HG02970 (cell line): Measurements from ENCODE around the gene FAM181A.

Experiments used
- ATAC-seq: cut with Tn5 transposase; IDR thresholded peaks from one replicate; pipeline ENCODE4 v1.9.1; 2021; ENCODE audit warnings: mild to moderate bottlenecking, moderate library complexity, moderate number of reproducible peaks; ENCODE audit not compliant: unreplicated experiment, low FRiP score

FAM181A gene

DNA sequence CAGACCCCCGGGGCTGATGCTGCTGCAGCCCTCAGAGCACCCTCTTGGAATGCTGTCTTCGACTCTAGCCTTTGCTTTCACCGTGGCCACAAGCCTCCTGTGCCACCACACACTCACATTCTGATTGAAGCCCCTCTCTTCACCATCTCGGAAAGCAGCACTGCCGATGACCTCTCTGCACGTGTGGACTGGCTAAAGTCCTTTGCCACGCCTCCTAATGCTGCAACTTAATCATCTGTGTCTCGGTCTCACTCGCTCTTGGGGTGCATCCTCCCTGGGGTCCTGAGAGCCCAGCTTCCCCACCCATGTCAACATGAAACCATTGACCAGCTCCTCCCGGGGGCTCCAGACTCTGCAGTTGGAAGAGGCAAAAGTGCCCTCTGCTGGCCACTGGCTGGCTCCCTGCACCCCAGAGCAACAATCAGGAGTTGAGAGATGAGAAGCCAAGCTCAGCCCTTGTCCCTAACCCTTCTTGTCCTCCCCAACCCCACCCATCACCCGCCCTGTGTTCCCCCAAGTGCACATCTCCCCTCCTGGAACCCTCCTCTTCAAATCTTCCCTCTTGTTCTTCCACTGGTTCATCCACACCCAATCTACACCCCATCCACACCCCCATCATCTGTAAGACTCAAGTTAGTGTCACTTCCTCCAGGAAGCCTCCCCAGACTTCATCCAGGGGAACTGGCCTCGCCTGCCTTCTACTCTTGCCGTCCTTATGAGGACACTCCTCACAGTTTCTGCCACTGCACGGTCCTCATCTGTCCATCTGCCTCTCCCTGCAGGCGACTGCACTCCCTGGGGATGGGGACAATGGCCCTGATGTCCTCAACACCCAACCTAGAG lies 23.6 kb upstream of the FAM181A start:
- no peak for ATAC-seq

DNA sequence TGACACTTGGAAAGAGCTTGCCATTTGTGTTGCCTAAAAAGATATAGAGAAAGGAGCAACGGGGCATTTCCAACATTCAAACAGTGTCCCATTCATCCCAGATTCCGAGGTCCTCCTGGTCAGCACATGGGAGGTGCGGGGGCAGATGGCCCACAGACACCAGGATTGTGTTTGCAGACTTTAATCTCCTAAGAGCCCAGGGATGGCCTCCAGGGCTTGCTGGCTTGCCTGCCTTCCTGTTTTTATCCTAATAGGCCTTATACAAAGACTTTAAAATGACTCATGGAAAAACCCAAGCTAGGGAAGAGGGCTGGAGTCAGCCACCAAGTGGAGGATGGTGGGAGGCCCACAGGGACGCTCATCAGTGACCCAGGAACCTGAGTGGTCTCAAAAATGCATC lies 21.5 kb upstream of the FAM181A start:
- ATAC-seq: no peak

DNA sequence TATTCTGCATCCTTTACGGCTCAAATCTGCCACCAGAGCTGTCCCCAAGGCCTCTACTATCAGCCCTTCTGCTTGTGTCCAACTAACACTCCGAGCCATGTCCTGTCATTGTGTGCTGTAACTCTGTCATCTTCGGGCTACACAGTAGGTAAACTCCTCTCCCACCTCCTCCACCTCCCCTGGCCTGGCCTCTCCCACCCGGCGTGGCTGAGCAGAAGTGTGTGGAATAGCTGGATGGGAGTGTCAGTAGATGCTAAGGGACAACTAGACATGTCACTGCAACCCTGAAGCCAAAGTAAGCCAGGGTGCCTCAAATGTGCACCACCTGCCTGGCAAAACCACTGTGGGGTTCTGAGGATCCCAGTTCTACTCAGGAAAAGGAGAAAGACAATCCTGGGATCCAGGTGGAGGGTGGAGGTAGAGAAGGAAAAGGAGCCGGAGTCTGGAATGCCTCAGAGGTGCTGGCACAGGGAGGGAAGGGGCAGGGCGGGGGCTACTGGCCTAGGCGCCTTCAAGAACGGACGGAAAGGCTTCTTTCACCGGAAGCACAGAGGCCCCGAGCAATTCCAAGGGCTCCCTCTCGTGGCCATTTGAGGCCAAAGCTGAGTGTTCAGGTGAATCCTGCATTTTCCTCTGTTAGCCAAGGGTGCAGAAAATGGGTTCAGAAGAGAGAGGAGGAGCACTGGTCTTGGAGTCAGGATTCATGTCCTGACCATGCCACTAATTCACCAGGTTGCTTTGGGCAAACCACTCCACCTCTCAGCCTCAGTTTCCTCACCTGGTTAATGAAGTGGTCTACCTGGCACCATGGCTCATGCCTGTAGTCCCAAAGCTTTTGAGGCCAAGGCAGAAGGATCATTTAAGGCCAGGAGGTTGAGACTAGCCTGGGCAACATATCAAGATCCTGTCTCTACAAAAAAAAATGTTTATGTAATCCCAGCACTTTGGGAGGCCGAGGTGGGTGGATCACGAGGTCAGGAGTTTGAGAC lies 20.5 kb upstream of the FAM181A start:
- ATAC-seq: no peak

DNA sequence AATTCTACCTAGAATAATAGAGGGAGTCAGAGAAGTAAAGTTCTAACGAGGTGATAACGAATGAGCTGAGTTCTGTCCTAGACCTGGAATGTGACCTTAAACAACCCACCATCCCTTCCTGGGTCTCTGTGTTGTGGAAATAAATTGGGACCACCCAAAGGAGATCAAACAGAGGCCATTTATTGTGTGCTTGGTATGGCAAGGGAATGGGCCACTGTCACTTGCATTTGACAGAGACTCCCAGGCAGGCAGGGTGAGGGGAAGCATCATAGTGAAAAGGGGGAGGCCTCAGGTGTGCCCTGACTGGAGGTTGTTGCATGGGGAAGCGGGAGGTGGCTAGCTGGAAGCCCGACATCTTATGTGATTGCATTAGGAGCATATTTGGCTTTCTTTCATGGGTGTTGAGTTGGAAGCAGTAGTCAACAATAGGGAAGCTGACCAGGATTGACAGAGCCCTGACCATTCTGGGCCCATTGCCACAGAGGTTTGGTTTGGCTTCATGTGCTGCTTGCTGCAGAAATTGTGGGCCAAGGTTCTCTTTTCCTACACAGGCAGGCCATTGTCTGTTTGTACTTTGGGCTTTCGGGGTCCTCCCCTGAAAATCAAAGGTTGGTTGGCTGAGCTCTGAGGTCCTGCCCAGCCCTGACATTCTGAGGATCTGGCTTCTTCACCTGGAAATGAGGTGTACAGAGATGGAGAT lies 17.6 kb upstream of the FAM181A start:
- no peak for ATAC-seq

DNA sequence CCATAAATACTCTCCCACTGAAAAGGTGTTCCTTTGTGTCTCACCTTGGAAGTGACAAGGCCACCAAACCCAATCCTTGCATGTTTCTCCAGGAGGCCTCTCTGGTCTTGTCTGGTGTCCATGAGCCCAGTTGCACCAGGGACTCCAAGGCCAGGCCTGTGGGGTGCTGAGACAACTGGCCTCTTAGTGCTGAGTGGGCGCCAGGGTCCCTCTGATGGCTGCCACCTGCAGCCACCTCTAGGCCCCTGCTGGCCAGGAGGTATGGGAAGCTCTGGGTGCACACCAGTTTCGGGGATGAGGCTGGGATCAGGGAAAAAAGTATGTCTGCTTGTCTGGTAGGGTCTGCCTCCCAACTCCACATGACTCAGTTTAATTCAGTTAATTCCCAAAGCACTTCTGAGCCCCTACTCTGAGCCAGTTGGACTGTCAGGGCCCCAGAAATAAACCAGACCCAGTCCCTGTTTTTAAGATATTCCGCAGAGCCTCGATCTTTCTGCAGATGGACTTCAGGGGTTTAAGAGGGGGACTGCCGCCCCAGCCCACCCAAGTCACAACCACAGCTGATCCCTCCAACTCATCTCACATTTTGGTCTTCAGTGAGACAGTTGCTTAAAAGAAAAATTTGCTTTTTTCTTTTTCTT lies 15.0 kb upstream of the FAM181A start:
- ATAC-seq: no peak

DNA sequence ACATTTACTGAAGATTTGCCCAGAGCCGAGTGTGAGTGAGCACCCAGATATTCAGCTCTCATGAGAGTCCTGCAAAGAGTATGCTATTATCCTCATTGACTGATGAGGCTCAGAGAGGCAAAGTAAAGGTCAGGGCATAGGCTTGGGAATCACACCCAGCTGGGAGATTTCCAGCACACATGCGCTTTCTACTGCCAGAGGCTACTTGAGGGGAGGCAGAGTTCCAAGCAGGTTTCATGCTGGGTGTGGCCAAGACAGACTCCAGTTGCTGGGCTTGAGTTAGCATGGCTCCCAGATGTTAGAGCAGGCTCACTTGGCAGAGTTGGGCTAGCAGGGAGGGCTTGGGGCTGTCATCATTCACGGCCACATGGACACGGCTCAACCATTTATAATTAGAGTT lies 14.4 kb upstream of the FAM181A start:
- ATAC-seq: no peak

DNA sequence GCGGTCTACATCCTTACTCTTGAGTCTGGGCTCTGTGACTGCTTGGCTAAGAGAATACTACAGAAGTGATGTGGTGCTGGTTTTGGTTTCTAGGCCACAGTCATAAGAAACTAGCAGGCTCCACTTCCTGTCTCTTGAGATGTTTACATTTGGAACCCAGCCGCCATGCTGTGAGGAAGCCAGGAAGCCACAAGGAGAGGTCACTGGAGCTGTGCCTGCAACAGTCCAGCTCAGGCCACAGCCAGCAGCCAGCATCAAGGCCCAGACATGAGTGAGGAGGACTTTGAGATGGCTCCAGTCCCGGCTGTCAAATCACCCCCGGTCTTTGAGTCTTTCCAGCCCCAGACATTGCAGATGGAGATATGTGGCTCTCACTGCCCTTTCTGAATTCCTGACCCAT lies 12.9 kb upstream of the FAM181A start:
- ATAC-seq: no peak

DNA sequence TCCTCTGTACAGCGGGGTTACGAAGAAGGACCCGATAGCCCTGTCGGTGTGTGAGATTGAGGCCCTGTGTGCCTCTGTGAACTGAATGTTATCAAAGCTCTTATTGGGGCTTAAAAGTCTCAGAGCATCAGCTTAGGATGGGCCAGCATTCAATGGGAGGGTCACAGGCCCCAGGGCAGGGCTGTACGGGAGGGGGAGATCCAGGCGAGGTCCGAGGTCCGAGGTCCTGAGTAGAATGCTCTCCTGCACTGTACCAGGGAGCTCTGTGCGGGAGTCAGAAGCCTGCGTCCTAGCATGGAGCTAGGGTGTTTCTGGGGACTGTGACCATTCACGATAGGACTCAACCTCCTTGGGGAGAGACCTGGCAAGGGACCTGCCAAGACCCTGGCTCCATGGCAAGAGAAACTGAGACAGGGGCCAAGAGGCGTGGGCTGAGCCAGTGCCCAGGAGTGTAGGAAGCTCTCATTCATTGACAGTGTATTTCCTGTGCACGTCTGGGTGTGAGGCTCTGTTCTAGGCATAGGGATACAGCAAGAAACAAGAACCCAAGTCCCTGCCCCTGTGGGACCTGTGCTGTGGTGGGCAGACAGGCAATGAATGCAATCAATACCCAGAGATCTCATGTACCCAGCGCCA lies 12.0 kb upstream of the FAM181A start:
- no peak for ATAC-seq

DNA sequence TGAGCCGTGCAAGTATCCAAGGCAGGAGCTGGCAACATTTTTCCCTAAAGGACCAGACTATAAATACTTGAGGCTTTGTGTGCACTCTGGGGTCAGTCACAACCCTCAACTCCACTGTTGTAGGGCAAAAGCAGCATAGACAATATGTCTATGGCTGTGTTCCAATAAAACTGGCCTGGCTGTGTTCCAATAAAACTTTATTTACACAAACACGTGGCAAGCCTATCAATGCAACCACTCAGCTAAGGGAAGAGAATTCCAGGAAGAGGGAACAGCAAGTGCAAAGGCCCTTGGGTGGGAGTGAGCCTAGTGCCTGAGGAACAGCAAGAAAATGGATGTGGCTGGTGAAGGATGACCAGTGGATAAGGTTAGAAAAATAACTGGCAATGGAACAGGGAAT lies 11.3 kb upstream of the FAM181A start:
- no peak for ATAC-seq

DNA sequence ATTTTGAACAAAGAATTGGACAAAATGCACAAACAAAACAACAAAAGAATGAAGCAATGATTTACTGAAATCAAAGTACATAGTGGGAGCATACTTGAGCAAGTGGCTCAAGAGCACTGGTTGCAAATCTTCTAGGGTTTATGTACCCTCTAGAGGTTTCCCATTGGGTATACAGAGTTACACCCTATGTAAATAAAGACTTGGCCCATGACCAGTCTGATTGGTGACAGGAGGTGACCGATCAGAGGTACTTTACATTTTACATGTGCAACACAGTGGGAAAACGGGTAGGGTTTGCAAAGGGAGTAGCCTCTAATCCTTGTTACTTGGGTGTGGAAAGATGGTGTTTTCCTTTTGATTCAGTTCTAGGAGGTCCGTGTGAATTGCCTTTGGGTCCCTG lies 10.6 kb upstream of the FAM181A start:
- no peak for ATAC-seq

DNA sequence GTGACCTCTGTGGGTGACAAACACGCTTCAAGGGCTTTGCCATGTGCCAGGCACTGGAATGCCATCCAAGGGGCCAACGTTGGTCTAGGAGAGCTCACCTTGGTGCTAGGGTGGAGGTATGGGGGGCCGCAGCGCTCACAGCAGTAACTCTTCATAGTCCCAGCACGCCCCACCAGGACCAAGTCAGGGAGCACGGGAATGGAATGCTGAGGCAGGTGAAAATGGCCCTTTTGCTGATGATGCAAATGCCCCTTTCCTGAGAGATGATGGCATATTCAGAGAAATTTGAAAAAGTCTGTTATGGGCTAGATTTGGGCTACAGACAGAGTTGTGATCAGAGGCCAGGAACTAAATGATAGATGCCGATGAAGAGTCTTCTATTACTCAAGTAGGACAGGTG lies 10.0 kb upstream of the FAM181A start:
- no peak for ATAC-seq

DNA sequence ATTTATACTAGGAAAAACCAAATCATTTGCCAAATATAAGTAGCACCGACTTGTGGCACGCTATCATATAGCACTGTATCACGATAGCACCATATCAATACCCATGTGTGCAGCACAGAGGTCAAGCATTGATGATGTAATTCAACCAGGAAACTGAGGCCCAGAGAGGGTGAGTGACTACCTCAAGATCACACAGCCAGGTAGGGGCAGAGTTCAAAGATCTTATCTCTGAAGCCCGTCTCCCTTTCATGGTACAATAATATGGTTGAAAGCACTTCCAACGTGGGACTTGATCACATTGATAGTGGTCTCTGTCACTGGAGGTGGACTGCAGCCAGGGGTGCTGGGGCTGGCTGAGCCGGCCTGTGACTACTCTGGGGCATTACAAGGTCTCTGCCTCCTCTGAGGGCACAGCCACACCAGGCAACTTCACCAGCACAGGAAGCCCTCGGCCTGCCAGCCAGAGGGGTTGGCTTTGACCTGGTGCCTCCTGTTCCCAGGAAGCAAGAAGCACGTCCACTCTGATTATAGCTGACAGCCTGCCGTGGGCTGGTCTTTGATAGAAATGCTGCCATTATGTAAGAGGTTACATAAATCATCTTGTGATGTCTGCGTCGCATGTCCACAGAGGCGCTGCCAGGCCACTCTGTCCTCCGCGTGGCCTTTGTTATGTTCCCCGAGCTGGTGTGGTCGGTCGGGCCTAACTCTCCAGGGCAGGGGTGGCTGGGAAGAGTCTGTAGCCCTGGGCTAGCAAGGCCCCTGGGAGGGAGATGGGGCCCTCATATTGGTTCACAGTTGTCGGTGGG lies 5.9 kb upstream of the FAM181A start:
- ATAC-seq: no peak

DNA sequence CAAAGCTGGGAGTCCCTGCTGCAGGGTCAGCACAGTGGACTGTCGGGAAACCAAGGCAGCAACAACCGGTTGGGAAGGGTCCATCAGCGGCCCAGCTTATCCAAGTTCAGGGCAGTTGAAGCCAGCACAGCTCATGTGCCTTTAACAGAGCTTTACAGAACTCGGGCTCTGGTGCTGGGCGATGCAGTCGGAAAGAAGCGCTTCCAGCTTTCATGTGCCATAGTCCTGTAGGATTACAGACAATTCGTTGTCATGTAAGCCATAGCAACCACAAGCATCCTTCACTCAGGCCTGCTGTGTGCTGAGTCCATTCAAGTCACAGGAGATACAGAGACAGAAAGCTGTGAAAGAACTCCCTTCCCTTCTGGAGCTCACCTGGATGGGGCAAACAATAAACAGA lies 3.5 kb upstream of the FAM181A start:
- ATAC-seq: no peak

DNA sequence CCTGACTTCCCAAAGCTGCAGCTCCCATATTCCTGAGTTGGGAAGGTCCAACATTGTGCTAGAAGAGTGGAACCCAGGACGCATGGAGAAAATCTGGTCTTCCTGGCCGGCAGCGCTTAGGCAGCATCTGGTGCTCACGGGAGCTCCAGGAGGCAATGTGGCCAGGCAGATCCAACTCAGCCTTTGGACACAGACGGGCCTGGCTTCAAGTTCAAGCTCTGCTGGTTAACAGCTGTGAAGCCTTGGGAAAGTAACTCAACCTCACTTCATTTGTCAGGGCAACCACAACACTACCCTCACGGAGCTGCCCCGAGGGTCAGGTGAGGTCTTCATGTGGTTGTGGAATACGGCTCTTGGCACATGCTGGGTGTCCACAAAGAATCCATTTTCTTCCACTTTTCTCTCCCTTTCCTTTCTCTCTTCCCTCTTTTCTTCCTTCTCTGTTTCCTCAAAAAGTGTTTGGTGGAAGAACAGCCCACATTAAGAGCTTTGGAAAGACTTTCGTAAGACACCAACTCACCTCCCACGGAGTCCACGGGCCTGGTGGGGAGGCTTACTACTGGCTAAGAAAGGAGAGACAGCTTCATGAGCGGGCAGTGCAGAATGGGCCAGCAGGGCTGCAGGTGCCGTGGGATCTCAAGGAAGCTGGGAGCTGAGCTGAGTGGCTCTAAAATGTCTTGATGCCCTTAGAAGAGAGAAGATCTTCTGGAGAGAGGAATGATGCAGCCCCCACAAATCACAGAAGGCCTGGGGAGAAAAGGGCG lies 2.4 kb upstream of the FAM181A start:
- ATAC-seq: no peak

DNA sequence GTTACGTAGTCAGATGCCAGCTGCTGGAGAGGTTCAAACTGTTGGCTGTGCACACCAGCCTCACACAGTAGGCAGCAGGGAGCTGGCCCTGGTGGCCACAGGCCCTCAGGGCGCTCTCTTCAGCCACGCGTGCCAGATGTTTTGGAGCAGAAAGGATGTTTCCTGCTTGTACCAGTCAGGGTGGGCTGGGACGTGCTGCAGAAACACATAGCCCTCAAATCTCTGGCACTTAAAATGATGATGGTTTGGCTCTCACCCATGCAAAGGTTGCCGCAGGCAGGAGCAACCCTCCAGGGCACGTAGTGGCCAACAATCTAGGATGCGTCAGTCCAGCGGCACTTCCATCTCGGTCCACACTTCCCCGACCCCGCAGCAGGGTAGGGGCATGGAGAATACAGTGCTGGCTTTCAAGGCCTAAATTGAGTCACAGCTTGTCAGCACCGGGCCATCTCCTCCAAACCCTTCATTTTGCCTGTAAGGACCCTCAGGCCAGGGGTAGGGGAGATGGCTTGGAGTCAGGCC lies 1.7 kb upstream of the FAM181A start:
- no peak for ATAC-seq

DNA sequence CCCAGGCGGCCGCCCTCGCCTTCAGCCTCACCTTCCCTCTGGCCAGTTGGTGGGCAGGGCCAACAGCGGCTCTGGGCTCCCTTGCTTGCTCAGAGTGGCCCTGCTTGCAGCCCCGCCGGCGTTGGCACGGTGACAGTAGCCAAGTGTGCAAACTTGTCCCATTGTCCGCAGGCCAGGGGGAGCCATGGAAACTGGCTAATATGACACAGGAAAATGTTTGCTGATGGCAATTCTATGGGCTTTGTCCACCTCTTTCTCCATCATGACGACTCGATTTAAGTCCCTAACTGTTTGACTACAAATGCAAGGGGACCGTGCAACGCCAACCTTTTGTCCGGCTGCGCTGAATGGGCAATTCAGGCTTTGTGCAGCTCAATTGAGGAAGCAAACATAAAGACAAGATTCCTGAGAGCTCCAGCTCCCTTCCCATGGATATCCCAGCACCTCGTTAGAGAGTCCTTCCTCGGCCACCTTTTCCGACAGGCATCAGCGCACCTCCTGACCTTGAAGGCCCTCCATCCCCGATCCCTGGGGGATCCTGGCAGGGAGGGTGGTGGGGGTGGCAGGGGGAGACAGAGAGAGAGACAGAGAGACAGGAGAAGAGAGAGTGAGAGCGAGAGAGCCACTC lies 785 bp upstream of the FAM181A start:
- no peak for ATAC-seq

DNA sequence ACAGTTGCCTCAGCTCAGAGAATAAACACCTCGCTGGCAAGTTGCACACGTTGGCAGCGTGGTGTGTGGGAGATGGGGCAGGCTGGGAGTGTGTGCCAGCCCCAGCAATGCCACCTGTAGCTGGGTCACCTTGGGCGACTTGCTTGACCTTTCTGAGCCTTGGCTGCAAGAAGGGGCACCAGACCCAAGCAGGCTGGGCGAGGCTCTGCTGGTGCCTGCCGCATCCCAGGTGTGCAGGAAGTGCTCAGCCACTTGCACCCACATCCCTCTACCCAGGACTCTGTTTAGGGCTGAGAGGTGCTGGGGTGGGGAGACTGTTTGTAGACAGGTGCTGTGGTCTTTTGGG lies 629 bp downstream of the FAM181A start:
- ATAC-seq: no peak
